Inflammatory macrophage treated with lipopolysaccharide for 4 hours (primary cell): Measurements from ENCODE around the gene PITRM1.
A peak's percentile ranks its signal among the peaks of the same experiment; 100 is the strongest.
"Not testable (repeated sequence)": the region's sequence is repeated elsewhere in the genome, so short reads cannot be mapped to it uniquely, and the experiment has no call there.

ENCODE experiments used
- DNase-seq: peaks from one replicate; pipeline ENCODE4 v3.0.0-alpha.2; 2020

PITRM1 gene

DNA sequence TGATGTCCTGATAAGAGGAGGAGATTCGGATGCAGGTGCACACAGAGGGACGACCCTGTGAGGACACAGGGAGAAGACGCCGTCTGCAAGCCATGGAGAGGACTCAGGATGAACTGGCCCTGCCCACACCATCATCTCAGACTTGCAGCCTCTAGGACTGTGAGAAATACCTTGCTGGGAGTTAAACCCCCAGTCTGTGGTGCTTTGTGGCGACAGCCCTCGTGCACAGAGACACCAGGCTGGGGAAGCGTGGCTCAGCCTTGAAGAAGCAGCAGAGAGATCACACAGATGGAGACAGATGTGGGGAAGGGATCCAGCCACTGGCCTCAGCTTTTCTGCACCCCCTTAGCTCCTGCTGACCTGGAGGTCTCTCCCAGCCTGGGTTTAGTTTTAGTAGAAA, 26.3 kb upstream of the PITRM1 start:
- DNase-seq: no peak

DNA sequence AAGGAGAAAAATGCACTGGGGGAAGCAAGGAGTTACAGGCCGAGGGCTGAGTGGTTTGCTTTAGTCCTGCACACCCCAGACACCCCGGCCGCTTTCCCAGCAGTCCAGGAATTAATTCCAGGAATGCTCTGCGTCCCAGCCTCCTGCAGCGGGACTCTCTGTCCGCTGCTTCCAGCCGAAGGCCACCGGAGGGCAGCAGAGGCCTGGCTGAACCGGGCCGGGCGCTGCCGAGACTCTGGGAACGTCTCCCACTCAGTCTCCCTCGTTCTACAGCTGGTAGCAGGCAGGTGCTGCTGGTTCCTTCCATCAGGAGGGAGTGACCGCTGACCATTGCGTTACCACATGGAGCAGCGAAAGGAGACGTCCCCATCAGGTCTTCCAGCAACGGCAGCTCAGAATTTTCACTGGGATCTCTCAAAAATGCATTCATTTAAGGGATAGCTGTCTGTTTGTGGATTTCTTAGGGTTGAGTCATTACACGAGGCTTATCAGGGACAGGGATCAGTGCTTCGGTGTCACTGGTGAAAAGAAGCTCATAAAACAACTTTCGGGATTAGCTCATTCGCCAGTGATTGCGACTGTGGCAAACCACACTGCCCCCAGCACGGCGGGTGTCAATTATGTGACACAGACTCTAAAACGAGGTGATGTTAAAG, 24.9 kb upstream of the PITRM1 start:
- peak; percentile 55 for DNase-seq

DNA sequence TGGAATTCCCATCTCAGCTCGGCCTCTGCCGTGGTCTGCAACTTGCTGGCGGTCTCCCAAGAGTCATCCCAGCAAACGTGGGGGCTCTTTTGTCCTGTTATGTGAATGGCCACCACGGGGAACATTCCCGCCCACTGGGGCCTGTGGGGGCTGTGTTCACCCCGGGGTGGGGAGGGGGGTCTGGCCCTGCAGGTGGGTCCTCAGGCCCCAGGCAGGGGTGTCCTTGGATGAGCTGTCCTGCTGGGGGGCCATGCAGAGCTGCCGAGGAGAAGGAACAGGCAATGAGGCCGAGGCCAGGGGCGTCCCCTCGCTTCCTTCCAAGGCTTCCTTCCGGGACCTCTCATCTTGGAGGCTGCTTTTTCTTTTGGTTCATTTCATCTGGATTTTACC, 24.4 kb upstream of the PITRM1 start:
- no peak for DNase-seq

DNA sequence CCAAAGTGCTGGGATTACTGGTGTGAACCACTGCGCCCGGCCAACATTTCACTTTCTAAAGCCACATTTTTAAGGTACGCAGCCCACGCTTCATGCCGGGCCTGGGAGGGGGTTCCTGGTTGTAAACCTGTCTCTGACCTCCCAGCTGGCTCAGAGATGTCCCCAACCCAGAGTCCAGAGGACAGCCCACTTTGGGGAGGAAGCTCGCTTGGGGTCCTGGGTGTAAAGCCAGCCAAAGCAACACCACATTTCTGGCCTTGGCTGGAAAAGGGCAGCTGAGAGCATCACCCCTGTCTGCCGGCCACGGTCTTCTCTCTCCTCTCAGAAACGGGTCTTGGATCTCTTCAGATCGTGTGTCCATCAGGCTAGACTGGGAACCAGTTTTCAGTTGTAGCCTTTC, 23.9 kb upstream of the PITRM1 start:
- no peak for DNase-seq

DNA sequence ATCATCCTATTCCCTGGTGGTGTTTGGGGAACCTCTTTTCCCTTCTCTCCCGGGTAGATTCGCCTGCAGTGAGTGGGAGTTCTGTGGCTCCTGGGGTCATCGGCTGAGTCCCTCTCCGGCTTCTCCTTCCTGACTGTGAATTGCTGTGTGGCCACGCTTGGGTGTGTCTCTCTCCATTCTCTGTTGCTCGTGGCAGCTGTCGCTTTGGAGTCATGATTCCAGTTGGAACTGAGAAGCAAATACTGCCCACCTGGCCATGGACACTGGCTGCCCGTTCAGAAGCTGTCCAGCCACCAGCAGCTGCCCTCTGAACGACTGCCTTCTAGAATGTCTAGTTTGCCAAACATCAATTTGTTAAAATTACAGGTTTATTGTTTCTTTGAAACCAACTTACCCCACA, 23.1 kb upstream of the PITRM1 start:
- no peak for DNase-seq

DNA sequence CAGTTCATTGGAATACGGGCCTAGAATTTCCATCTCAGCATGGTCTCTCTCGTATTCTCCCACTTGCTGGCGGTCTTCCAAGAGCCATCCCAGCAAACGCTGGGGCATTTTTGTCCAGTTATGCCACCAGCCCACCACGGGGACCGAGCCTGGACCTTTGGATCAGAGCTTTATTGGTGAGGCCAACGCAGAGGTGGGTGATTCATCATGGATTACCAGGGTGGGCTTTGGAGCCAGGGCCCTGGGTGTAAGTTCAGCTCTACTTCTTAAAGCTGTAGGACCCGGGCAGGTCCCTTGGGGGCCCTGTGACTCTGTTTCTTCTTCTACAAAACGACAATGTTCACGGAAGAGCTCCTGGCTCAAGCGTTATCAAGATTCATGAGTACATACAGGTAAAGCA, 22.7 kb upstream of the PITRM1 start:
- no peak for DNase-seq

DNA sequence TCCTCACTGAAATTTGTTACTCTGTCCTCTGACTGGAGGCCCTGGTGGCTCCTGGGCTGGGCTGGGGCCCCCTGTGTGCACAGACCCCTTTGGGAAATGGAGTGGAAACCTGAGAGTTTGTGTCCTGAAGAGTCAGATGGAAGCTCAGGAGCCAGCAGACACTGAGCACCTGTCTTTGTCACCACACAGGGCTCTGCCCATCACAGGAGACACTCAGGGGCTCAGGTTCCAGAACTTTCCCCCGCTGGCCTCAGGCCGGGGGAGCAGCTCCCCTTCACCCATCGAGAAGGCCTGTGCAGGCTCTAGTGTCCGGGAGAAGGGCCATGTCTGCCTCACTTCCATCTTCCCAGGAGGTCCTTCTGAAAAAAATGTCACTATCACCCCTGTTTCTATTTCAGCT, 22.3 kb upstream of the PITRM1 start:
- DNase-seq: no peak

DNA sequence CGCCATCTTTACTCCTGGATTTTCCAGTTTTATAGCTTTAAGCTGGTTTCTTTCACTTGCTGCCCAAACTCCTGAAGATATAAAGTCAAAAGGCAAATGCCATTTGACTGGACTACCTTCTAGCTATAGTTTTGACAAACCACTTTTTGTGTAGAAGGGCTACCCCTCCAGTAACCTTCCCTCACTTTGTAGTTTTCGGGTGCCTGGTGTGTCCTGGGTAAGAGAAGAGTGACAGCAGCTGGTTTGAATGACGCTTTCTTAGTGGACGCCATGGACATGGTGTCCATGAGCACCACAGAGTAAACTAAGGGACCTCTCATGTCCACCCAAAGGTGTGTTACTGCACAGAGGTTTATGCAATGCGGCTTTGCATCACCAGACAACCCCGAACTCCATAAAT, 21.2 kb upstream of the PITRM1 start:
- DNase-seq: no peak

DNA sequence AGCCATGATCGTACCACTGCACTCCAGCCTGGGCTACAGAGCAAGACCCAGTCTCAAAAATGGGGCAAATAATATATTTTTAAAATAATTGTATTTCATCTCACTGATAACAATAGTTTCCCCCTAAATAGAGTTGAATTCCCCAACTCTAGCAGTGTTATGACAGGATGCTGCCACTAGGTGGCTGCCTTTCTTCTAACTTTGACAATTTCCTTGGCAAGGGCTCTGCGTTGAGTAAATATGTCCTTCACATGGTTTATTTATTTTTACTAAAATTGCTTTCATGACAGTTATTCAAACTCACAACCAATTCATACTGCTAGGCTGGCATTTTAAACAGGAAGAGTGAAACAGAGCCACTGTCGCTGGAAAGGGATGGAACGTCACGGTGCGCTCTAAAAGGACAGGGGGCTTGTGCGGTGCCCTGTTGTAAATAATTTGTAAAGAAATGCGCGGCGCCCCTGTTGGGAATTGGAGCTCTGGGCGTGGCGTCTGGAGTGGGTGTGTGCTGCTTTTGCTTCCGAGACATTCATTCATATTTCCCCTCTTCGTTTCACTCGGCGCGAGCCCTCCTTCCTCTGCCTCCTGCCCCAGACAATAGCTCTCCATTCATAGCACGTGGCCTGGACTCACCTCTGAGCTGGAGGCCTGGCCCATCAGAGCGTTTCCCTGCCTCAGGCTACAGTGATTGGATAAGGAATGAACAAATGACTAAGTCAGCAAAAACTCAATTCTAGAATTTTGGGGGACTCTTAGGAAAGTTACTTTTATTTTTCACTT, 20.5 kb upstream of the PITRM1 start:
- peak; percentile 47 for DNase-seq

DNA sequence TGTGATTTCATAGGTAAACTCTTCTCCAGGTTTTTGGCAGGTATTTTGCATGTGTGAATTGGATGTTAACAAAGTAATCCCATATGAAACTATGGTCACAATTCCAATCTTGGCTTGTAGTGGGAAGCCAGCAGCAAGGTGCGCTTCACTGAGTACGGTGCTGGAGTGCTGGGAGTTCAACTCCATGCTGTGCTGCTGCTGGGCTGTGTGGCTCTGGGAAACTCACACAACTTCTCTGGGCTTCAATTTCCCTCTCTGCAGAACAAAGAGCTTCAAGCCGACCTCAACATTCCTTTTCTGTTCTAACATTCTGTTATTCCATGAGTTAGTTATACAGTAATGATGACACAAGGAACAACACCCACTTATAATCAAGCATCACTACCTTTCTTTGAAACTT, 18.2 kb upstream of the PITRM1 start:
- no peak for DNase-seq

DNA sequence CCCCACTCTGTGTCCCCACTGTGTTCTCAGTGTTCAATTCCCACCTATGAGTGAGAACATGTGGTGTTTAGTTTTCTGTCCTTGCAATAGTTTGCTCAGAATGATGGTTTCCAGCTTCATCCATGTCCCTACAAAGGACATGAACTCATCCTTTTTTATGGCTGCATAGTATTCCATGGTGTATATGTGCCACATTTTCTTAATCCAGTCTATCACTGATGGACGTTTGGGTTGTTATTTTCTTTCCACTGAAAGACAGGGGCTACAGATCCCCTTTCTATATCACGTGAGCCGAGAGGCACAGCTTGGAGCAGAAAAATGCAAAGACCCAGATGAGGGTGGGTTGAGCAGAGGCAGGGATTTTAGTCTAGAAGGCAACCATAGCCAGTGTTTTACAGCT, 14.6 kb upstream of the PITRM1 start:
- not testable (repeated sequence) for DNase-seq

DNA sequence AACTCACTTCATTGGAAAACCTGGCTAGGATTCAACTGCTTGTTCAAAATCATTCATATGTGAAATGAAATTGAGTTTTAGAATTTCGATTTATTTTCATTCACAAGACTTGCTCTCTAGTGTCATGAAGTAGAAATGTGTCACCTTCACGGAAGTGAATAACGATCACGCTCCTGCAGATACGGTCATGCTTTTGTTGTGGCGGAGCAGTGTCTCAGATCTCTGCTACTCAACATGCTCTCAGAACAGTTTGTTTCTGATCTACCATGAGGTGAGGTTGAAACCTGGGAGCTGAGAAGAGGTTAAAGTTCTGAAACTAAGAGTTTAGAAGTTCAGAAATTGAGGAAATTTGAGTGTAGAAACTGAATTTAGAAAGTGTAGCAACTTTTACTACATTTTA, 13.8 kb upstream of the PITRM1 start:
- DNase-seq: no peak

DNA sequence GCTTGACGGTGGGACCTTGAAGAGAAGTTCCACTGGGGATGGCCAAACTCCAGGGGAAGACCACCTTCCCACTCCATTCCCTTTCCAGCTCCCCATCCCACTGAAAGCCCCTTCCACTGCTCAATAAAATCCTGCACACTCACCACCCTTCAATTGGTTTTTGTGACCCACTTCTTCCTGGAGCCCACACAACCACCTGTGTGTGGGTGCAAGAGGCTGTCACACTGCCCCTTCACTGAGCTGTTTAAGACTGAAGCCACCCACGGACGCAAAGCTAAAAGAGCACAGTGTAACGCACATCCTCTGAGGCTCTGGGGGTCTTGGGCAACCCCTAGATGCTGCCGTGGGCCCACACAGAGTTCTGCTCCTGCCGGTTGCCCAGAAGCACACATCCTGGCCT, 12.8 kb upstream of the PITRM1 start:
- DNase-seq: no peak

DNA sequence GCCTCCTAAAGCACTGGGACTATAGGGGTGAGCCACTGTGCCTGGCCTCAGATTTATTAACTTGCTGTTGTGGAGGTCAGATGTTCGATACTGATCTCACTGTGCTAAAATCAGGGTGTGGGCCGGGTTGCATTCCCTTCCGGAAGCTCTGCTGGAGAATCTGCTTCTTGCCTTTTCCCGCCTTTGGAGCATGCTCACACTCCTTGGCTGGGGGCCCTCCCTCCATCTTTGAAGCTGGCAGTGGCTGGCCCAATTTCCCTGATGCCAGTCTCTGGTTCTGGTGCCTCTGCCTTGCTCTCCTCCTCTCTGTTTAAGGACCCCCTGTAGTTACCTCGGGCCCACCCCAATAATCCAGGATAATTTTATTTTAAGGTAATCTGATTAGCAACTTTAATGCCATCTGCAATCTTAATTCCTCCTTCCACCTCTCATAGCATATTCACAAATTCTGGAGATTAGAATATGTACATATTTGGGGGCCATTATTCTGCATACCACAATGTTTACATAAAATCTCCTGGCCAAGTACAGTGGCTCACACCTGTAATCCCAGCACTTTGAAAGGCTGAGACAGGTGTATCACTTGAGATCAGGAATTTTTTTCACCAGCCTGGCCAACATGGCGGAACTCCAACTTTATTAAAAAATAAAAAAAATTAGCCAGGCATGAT, 7.9 kb upstream of the PITRM1 start:
- no peak for DNase-seq

DNA sequence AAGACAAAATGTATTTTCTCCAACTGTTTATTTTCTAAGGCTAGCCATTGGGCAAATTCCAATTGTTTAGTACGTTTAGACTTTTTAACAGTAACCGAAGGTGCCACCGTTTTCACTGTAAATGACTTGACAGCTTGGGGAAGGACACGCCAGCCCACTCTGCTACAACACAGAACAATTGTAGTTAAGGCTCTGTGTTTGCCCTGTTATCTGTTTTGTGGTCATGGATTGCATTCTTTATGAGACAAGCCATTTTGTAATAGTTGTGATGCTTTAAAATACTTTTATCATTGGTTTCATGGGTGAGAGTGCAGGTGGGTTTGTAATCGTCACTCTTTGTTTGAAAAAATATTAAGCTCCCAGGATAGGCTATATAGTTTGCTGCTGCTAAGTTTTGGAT, 6.6 kb upstream of the PITRM1 start:
- no peak for DNase-seq

DNA sequence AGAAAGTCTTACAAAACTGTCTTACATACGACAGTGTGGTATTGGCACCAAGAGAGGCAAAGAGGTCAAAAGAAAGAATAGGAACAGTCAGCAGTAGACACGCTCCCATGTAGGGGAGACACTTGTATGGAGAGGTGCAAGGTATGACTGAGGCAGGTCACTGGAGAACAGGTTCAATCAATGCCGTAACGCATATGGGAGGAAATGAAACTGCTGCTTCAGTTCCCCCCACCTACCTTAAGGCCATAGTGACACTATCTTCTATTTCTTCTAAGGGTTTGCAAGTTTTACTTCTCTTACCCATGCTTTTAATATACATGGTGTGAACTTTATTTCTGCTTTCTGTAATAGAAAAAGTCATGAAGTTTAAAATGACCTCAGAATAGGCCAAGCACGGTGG, 5.5 kb upstream of the PITRM1 start:
- DNase-seq: no peak

DNA sequence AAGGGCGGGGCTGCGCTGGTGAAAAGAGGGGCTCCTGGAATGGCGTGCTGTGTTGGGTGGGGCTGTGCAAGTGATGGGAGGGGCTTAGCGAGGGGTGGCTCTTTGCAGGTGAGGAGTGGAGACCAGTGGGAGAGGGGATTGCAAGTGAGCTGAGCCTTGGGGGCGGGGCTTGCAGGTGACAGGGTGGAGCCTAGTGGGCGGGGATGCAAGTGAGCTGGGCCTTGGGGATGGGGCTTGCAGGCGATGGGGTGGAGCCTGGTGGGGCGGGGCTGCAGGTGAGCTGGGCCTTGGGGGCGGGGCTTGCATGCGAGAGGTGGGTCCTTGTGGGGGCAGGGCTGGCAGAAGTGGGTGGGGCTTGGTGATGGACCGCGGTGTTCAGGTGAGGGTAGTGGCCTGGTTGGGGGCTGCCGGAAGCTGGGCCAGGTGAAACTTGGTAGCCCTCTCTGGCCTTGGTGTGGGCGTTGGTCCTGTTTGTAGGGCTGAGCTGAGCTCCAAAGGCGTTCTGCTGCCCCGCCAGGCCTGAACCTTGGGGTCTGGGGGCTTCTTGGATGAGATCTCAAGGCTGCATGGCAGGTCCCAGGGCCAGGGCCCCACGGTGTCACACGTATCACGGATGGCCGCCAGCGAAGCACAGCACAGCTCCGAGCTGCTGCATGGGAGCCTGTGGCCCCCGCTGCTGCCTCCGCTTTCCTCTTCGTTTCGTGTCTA, 743 bp upstream of the PITRM1 start:
- DNase-seq: no peak

DNA sequence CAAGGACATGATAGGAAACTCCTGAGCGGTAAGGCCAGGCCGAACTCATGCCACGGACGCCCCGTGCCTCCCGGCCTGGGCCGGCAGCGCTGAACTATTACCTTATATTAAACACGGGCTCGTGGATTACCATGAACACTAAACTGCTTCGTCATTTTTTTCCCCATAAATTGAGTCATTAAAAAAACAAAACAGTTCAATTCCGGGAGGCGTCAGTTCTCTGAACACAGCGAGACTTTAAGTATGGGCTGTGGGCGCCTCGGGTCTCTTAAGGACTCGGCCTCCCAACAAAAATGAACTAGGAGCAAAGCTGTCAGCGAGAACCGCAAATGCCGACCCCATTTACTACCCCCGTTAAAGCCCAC, 519 bp downstream of the PITRM1 start:
- DNase-seq: peak; percentile 59

DNA sequence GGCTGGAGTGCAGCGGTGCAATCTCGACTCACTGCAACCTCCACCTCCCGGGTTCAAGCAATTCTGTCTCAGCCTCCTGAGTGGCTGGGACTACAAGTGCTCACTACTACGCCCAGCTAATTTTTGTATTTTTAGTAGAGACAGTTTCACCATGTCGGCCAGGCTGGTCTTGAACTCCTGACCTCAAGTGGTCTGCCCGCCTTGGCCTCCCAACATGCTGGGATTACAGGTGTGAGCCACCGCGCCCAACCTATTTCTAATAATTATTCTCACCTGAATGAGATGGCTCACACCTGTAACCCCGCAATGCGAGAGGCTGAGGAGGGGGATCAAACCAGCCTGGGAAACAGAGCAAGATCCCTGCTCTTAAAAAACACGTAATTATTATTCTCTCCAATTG, 1.1 kb downstream of the PITRM1 start:
- DNase-seq: not testable (repeated sequence)

DNA sequence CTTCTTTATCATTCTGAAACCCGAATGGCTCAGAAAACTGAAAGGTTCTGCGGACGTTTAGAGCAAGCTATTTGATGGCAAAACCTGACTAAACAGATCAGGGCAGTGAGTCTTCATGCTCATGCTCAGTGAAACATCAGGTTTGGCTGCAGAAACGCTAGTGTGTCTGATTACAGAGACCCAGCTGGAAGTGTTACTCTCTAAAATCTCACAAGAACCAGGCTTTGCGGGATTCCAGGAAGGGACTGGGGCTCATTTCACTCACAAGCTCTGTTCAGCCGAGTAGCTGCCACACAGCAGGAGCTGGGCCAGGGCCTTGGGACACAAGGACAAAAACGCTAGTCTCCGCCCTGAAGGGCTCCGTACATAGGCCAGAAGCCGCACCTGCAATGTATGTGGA, 2.9 kb downstream of the PITRM1 start:
- no peak for DNase-seq

DNA sequence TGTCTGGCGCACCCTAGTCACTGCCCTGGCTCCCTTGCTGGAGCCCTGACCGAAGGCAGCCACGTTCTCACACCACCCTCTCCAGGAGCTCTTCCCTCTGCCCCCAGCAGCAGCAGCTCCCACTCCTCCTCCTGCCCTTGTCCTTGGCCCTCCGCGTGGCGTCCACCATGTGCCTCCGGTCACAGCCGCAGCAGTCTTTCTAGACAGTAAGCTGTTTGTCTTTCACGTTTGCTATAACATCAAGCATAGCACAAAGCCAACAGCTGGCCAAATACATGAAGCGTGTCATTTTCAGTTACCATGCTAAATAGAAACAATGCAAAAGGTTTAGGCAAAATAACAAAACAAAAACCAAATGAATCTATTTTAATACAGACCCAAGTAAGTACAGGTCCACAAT, 3.3 kb downstream of the PITRM1 start:
- DNase-seq: no peak

DNA sequence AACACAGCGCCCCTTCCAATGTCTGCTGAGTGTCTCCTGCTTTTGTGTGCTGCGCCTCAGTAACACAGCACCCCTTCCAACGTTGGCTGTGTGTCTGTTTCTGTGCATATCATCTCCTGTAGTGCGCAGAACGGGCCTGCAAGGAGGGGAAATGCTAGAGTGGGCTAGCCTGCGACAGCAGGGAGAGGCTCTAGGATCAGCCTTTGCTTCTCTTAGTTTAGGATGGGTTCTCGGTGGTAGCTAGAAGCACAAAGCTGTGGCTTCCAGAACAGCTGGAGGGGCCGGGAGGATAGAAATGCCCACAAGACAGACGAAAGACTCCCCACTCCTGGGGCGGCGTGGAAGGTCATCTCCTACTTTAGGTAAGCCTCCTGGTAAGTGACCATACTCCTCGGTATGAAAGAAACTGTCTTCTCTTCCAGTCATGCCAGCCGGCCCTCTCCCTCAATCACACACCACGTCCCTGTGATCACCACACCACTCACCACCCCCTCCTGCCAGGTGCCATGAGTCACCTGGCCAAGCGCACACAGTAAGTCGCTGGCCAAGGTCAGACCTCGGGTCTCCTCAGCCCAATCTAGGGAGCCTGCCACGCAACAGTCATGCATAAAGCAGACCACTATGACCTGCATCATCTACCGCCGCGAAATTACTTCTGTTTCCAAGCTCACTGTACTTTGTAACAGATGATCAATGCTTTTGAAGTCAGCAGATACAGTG, 4.8 kb downstream of the PITRM1 start:
- DNase-seq: no peak
